Coronary artery (tissue), 2 donors: ENCODE results near the gene RFNG.

Experiments used
- DNase-seq: peaks from one replicate; pipeline ENCODE4 v3.0.0-alpha.2; 2017; ENCODE audit warnings: low spot score
- H3K27ac ChIP-seq, 2 donors: fragments of 200-600 bp; sonication (generic); one replicate each; pipeline ENCODE4 v1.5.1; 2016 to 2019
- H3K4me3 ChIP-seq: fragments of 200-600 bp; sonication (generic); 2 replicates; pipeline ENCODE4 v1.5.1; 2016; ENCODE audit warnings: mild to moderate bottlenecking, moderate library complexity
- TF ChIP-seq, protein P1 (sequence below): fragments of 200-600 bp; sonication (generic); IDR thresholded peaks from one replicate; pipeline ENCODE4 v1.5.1; 2019; ENCODE audit warnings: antibody characterized with exemption

Gene RFNG

GRCh38 chr17:82063424-82064415 is 12.1 kb upstream of the RFNG start:
- TF ChIP-seq, protein P1, sequence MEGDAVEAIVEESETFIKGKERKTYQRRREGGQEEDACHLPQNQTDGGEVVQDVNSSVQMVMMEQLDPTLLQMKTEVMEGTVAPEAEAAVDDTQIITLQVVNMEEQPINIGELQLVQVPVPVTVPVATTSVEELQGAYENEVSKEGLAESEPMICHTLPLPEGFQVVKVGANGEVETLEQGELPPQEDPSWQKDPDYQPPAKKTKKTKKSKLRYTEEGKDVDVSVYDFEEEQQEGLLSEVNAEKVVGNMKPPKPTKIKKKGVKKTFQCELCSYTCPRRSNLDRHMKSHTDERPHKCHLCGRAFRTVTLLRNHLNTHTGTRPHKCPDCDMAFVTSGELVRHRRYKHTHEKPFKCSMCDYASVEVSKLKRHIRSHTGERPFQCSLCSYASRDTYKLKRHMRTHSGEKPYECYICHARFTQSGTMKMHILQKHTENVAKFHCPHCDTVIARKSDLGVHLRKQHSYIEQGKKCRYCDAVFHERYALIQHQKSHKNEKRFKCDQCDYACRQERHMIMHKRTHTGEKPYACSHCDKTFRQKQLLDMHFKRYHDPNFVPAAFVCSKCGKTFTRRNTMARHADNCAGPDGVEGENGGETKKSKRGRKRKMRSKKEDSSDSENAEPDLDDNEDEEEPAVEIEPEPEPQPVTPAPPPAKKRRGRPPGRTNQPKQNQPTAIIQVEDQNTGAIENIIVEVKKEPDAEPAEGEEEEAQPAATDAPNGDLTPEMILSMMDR: no peak
- no peak for DNase-seq
- H3K27ac ChIP-seq: no peak overlapping the region
- peak overlapping the region; percentile 87 for H3K4me3 ChIP-seq

DNA sequence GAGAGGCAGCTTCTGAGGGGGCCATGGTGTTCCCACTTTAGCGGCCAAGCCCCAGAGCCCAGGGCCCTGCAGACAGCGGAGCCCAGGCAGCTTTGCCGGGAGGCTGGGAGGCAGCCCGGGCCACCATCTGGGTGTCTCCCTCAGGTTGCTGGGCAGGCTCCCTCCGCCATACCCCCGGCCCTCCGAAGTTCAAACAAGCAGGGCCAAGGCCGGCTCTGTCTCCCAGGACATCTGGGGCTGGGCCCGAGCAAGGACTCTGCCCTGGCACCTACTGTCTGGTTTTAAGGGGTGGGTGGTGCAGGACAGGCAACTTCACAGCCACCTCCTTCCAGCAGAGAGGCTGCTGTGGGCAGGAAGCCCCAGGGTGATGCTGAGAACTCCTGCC is 11.4 kb upstream of the RFNG start:
- TF ChIP-seq, protein P1: no peak
- DNase-seq: no peak
- Histone ChIP-seq H3K27ac (no peak overlapping the region), H3K4me3 (no peak overlapping the region)

DNA sequence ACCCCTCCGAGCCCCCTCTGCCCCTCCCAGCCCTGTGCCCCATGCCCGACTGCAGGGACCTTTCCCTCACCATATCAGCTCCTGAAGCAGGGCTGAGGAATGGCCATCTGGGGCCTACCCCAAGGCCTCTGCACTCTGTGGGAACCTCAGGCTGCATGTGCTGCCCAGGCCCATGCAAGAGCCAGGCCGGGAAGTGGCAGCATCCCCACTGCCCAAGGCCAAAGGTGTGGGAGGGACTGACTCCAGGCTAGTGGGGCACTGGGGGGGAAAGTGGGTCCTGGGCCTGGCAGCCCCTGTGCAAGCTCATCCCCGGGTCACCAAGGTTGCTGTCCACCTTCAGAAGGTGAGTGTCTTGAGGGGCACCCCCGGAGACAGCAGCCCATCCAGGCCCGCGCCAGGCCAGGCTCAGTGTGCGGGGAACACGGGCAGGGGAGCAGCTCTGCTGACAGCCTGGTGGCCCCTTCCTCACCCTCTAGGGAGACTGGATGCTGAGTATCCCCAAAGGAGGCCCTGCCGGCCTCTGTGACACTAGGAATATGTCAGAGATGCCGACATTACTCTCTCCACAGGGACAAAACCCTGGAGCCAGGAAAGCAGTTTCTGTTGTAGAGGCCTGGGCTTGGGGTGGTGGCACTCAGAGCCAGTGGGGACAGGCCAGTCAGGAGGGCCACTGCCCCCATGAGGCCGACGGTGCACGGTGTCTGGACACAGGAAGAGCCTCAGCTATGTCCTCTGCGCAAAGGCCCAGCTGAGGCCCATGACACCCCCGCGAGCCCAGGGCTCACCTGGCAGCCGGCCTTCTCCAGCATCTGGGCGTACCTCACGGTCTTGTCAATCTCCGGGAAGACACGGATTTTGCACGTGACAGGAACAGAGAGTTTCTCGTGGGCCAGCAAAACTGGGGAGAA is 10.7 kb upstream of the RFNG start:
- TF ChIP-seq, protein P1: no peak
- Histone ChIP-seq H3K4me3 (no peak overlapping the region), H3K27ac (no peak overlapping the region)
- DNase-seq: no peak

DNA sequence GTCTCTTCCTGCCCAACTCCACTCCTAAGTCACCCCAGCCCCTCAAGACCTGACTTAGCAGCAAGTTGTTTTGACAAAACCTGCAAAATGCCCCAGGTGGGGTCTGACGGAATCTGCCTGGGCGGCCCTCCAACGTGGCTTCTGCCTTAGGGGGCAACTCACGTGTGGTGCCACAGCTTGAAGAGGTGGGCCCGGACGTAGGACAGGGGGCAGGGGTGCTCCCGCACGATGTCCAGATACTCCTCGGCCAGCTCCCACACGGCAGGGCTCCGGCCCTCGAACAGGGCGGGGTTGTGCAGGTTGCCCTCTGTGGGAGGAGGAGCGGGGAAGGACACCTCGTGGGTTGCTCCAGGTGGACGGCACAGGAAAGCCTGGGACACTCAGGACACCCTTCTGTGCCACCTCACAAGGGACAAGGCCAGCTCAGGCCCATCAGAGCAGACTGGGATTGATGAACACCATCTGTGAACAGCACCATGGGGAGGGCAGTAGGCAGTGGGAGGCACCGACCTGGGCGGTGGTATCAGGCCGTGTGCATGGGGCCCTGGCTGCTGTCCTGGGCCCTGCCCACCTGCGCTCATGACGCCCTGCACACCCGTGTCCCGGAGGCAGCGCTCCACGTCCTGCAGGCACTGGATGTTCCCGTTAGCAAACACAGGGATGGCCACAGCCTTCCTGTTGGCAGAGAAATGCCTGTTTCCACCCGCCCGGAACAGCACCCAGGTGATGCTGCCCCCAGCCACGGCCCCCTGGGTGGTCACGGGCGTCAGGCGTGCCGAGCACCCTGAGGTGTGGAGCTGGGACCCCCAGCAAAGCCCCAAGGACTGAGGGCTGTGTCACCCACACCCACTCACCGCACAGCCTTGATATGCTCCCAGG is 9.7 kb upstream of the RFNG start:
- no peak overlapping the region for H3K4me3 ChIP-seq
- TF ChIP-seq, protein P1: no peak
- H3K27ac ChIP-seq: no peak overlapping the region
- no peak for DNase-seq

DNA sequence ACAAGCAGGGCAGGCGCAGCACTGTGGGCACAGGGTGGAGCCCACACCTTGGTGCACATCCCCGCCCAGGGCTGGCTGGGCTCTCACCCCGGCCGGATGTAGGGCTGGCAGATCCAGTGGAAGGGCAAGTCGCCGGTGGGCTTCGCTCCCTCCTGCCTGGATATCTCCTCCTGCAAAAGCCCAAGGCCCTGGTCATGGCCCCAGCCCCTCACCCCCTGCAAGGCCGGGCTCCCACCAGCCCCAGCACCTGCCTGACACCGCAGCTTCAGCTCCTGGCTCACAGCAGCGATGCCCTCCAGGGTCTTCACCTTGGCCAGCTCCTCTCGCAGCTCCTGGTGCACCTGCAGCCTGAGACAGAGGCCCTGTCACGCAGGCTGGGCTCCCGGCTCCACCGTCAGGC is 9.0 kb upstream of the RFNG start:
- TF ChIP-seq, protein P1: no peak
- DNase-seq: no peak
- H3K27ac ChIP-seq: no peak overlapping the region

GRCh38 chr17:82060001-82060380 is 8.4 kb upstream of the RFNG start:
- Histone ChIP-seq H3K27ac (no peak overlapping the region), H3K4me3 (no peak overlapping the region)
- DNase-seq: no peak
- TF ChIP-seq, protein P1: no peak

More for the DNA sequence above, 9.0 kb upstream of the RFNG start:
- no peak overlapping the region for H3K4me3 ChIP-seq
